Transverse colon (tissue), 4 donors: ENCODE measurements around the gene RPP30.

Experiments
- CTCF ChIP-seq, 5 experiments: fragments of 200-600 bp in 3 of 5; fragments of 450-650 bp in 2 of 5; sonication (generic) in 3 of 5; IDR thresholded peaks; 1 replicate in 2 of 5; 2 replicates in 3 of 5; pipeline ENCODE4 v1.5.1; 2016 to 2017; ENCODE audit warnings: antibody characterized with exemption in 5 of 5, inconsistent platforms in 3 of 5, mild to moderate bottlenecking in 2 of 5, moderate library complexity in 1 of 5
- POLR2A ChIP-seq: fragments of 450-650 bp; IDR thresholded peaks from one replicate; pipeline ENCODE4 v1.6.1; 2016; ENCODE audit warnings: antibody characterized with exemption, mild to moderate bottlenecking, moderate library complexity
- POLR2AphosphoS5 ChIP-seq, 3 donors: sonication (generic); formaldehyde crosslinking; IDR thresholded peaks; one replicate each; pipeline ENCODE4 v1.6.1; 2016; ENCODE audit warnings: antibody characterized with exemption in 3 of 3

- TF ChIP-seq CTCF (IDR thresholded peaks at IDR 0.05), result no peak
- no peak for TF ChIP-seq POLR2AphosphoS5 (IDR thresholded peaks at IDR 0.05)
- TF ChIP-seq POLR2A, result no peak
Measured at GRCh38 chr10:90849956-90850749, 21.6 kb upstream of the RPP30 start.
